A549 (cell line): ENCODE data around the gene SPTBN4. TPM values are rescaled to one million over a fixed set of nuclear protein-coding genes. Genes with fewer than 3 reads are reported as not detected.

Source experiments
- ATOH8 ChIP-seq: fragments of 250-450 bp; sonication (Bioruptor Pico); IDR thresholded peaks from 2 replicates; pipeline ENCODE4 v1.5.0; 2020; ENCODE audit warnings: low read depth, mild to moderate bottlenecking, moderate library complexity
- BHLHE40 ChIP-seq: IDR thresholded peaks from 2 replicates; pipeline ENCODE4 v1.6.1; 2012; ENCODE audit warnings: low read depth, low read length, inconsistent platforms
- CBX8 ChIP-seq: fragments of 200-600 bp; sonication (generic); IDR thresholded peaks from 2 replicates; pipeline ENCODE4 v1.6.1; 2016
- CTCF ChIP-seq: fragments of >200 bp; sonication (Bioruptor Twin); formaldehyde crosslinking; IDR thresholded peaks from 3 replicates; pipeline ENCODE4 v1.5.1; 2016
- EHF ChIP-seq: fragments of 250-450 bp; sonication (Bioruptor Pico); IDR thresholded peaks from 2 replicates; pipeline ENCODE4 v1.5.0; 2020; ENCODE audit warnings: mild to moderate bottlenecking
- FOSL2 ChIP-seq, 2 experiments: fragments of 450-650 bp in 1 of 2; fragments of >200 bp in 1 of 2; sonication (Bioruptor Twin) in 1 of 2; formaldehyde crosslinking; IDR thresholded peaks; 2 replicates each; pipeline versions ENCODE4 v1.5.0 to v1.6.1; 2016 to 2020; ENCODE audit warnings: mild to moderate bottlenecking in 1 of 2, moderate library complexity in 1 of 2
- GATA3 ChIP-seq: IDR thresholded peaks from 2 replicates; pipeline ENCODE4 v1.6.1; 2012; ENCODE audit warnings: borderline replicate concordance
- HDAC2 ChIP-seq: fragments of 200-600 bp; sonication (generic); IDR thresholded peaks from 2 replicates; pipeline ENCODE4 v1.6.1; 2016
- HMGXB4 ChIP-seq: fragments of 250-450 bp; sonication (Bioruptor Pico); IDR thresholded peaks from 2 replicates; pipeline ENCODE4 v1.5.0; 2021; ENCODE audit warnings: mild to moderate bottlenecking, moderate library complexity, borderline replicate concordance
- JUN ChIP-seq, 2 experiments: fragments of >200 bp; sonication (Bioruptor Twin); formaldehyde crosslinking; IDR thresholded peaks; 2 replicates in 1 of 2; 3 replicates in 1 of 2; pipeline ENCODE4 v1.6.1; 2016 to 2017
- JUNB ChIP-seq: fragments of >200 bp; sonication (Bioruptor Twin); formaldehyde crosslinking; IDR thresholded peaks from 2 replicates; pipeline ENCODE4 v1.6.1; 2016
- KDM5A ChIP-seq: fragments of 200-600 bp; sonication (generic); IDR thresholded peaks from 2 replicates; pipeline ENCODE4 v1.6.1; 2016; ENCODE audit warnings: antibody characterized with exemption, mild to moderate bottlenecking
- MAFK ChIP-seq: fragments of 450-650 bp; IDR thresholded peaks from 2 replicates; pipeline ENCODE4 v1.6.1; 2014; ENCODE audit not compliant: partially characterized antibody
- MAX ChIP-seq: IDR thresholded peaks from 2 replicates; pipeline ENCODE4 v1.6.1; 2012
- MAZ ChIP-seq: fragments of 150-350 bp; IDR thresholded peaks from 2 replicates; pipeline ENCODE4 v1.6.1; 2014; ENCODE audit warnings: antibody characterized with exemption, low read depth, low read length, borderline replicate concordance
- MYC ChIP-seq: IDR thresholded peaks from 2 replicates; pipeline ENCODE4 v1.6.1; 2012; ENCODE audit warnings: mild to moderate bottlenecking, inconsistent platforms, low read length, improper control_type of control experiment, borderline replicate concordance
- NPAS2 ChIP-seq: fragments of 250-450 bp; sonication (Bioruptor Pico); IDR thresholded peaks from 2 replicates; pipeline ENCODE4 v1.8.0; 2022; ENCODE audit warnings: mild to moderate bottlenecking, moderate library complexity, borderline replicate concordance
- NR3C1 ChIP-seq: fragments of >200 bp; sonication (Bioruptor Twin); formaldehyde crosslinking; IDR thresholded peaks from 3 replicates; pipeline ENCODE4 v1.6.1; 2017
- POLR2A ChIP-seq: IDR thresholded peaks from 2 replicates; pipeline ENCODE4 v1.6.1; 2012; ENCODE audit warnings: mild to moderate bottlenecking, low read length
- RFX5 ChIP-seq: fragments of 450-650 bp; IDR thresholded peaks from 2 replicates; pipeline ENCODE4 v1.7.1; 2014; ENCODE audit warnings: antibody characterized with exemption, mild to moderate bottlenecking, moderate library complexity
- RNF2 ChIP-seq: fragments of 200-600 bp; sonication (generic); IDR thresholded peaks from 2 replicates; pipeline ENCODE4 v1.6.1; 2016; ENCODE audit warnings: low read depth, mild to moderate bottlenecking, antibody characterized with exemption, moderate library complexity, borderline replicate concordance
- SREBF2 ChIP-seq: fragments of 450-650 bp; IDR thresholded peaks from 2 replicates; pipeline ENCODE4 v1.6.1; 2014; ENCODE audit warnings: mild to moderate bottlenecking, moderate library complexity
- TFCP2L1 ChIP-seq: fragments of 250-450 bp; sonication (Bioruptor Pico); IDR thresholded peaks from 2 replicates; pipeline ENCODE4 v1.5.0; 2021; ENCODE audit warnings: mild to moderate bottlenecking
- TP53 ChIP-seq: fragments of 250-450 bp; sonication (Bioruptor Pico); IDR thresholded peaks from 2 replicates; pipeline ENCODE4 v1.5.0; 2021; ENCODE audit warnings: mild to moderate bottlenecking, moderate library complexity
- polyA plus RNA-seq, 4 experiments: library from polyadenylated mRNA; depleted of rRNA in 3 of 4; stranded (reverse); fragments of >200 nt; fragmentation: RNase III in 1 of 4; extraction: RNeasy Plus Mini Kit Qiagen cat#74134 plus additional on column Dnase treatment in 1 of 4; gene quantifications; 2 replicates in 3 of 4; 3 replicates in 1 of 4; pipeline ENCODE4 v1.2.3, GENCODE V29; 2011 to 2017
- TF ChIP-seq, protein P1 (sequence below): fragments of 200-600 bp; sonication (generic); IDR thresholded peaks from 2 replicates; pipeline ENCODE4 v1.6.1; 2016; ENCODE audit warnings: antibody characterized with exemption, mild to moderate bottlenecking, moderate library complexity
- TF ChIP-seq, protein P2 (sequence below): IDR thresholded peaks from 2 replicates; pipeline ENCODE4 v1.6.1; 2012; ENCODE audit warnings: low read depth, borderline replicate concordance
- TF ChIP-seq, protein P3 (sequence below): fragments of >200 bp; sonication (Bioruptor Twin); formaldehyde crosslinking; IDR thresholded peaks from 2 replicates; pipeline ENCODE4 v1.6.1; 2016
- TF ChIP-seq, protein P4 (sequence below): fragments of >200 bp; sonication (Bioruptor Twin); formaldehyde crosslinking; IDR thresholded peaks from 3 replicates; pipeline ENCODE4 v1.6.1; 2016

The SPTBN4 gene
- polyA plus RNA-seq, 2 of the 4 experiments (the other 2 are of a cell fraction), result 1.4 to 2.2 TPM

- peak; percentile 98 for TF ChIP-seq HMGXB4 (CRISPR knock-in tag)
- no peak for TF ChIP-seq GATA3
- TF ChIP-seq EHF (CRISPR knock-in tag), result no peak
- TF ChIP-seq, protein P1, sequence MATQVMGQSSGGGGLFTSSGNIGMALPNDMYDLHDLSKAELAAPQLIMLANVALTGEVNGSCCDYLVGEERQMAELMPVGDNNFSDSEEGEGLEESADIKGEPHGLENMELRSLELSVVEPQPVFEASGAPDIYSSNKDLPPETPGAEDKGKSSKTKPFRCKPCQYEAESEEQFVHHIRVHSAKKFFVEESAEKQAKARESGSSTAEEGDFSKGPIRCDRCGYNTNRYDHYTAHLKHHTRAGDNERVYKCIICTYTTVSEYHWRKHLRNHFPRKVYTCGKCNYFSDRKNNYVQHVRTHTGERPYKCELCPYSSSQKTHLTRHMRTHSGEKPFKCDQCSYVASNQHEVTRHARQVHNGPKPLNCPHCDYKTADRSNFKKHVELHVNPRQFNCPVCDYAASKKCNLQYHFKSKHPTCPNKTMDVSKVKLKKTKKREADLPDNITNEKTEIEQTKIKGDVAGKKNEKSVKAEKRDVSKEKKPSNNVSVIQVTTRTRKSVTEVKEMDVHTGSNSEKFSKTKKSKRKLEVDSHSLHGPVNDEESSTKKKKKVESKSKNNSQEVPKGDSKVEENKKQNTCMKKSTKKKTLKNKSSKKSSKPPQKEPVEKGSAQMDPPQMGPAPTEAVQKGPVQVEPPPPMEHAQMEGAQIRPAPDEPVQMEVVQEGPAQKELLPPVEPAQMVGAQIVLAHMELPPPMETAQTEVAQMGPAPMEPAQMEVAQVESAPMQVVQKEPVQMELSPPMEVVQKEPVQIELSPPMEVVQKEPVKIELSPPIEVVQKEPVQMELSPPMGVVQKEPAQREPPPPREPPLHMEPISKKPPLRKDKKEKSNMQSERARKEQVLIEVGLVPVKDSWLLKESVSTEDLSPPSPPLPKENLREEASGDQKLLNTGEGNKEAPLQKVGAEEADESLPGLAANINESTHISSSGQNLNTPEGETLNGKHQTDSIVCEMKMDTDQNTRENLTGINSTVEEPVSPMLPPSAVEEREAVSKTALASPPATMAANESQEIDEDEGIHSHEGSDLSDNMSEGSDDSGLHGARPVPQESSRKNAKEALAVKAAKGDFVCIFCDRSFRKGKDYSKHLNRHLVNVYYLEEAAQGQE, result peak; percentile 74
- no peak for TF ChIP-seq MAFK
- TF ChIP-seq SREBF2, result no peak
- TF ChIP-seq MYC, result 0 out of 2 replicates have a peak, but pooled peaks have one; percentile 39
- TF ChIP-seq MAZ, result 0 out of 2 replicates have a peak, but pooled peaks have one; percentile 77
- TF ChIP-seq TFCP2L1 (CRISPR knock-in tag), result peak; percentile 83; the same call in 1 of the 2 replicates
- TF ChIP-seq, protein P2, sequence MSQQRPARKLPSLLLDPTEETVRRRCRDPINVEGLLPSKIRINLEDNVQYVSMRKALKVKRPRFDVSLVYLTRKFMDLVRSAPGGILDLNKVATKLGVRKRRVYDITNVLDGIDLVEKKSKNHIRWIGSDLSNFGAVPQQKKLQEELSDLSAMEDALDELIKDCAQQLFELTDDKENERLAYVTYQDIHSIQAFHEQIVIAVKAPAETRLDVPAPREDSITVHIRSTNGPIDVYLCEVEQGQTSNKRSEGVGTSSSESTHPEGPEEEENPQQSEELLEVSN, result 0 out of 2 replicates have a peak, but pooled peaks have one; percentile 13
- TF ChIP-seq POLR2A, result peak; percentile 99
- no peak; the same call in 1 of the 2 replicates for TF ChIP-seq JUNB
- TF ChIP-seq CBX8, result no peak
- TF ChIP-seq, protein P3, sequence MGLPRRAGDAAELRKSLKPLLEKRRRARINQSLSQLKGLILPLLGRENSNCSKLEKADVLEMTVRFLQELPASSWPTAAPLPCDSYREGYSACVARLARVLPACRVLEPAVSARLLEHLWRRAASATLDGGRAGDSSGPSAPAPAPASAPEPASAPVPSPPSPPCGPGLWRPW, result no peak
- no peak for TF ChIP-seq NPAS2 (CRISPR knock-in tag)
- TF ChIP-seq MAX, result peak; percentile 85; the same call in 1 of the 2 replicates
- TF ChIP-seq FOSL2 (IDR thresholded peaks at IDR 0.05), result peak; percentile 85
- TF ChIP-seq FOSL2 (CRISPR knock-in tag; IDR thresholded peaks at IDR 0.05), result peak; percentile 100
- TF ChIP-seq RNF2, result no peak
- TF ChIP-seq ATOH8 (CRISPR knock-in tag), result no peak
- TF ChIP-seq NR3C1, result no peak
- TF ChIP-seq JUN (IDR thresholded peaks at IDR 0.05), result peak; percentile 97 to 98
- TF ChIP-seq CTCF, result peak; percentile 100
- TF ChIP-seq KDM5A, result 0 out of 2 replicates have a peak, but pooled peaks have one; percentile 31
- no peak for TF ChIP-seq HDAC2
- TF ChIP-seq TP53 (CRISPR knock-in tag), result 0 out of 2 replicates have a peak, but pooled peaks have one; percentile 25
- TF ChIP-seq, protein P4, sequence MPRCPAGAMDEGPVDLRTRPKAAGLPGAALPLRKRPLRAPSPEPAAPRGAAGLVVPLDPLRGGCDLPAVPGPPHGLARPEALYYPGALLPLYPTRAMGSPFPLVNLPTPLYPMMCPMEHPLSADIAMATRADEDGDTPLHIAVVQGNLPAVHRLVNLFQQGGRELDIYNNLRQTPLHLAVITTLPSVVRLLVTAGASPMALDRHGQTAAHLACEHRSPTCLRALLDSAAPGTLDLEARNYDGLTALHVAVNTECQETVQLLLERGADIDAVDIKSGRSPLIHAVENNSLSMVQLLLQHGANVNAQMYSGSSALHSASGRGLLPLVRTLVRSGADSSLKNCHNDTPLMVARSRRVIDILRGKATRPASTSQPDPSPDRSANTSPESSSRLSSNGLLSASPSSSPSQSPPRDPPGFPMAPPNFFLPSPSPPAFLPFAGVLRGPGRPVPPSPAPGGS, result peak; percentile 99
- TF ChIP-seq RFX5, result peak; percentile 95
- peak; percentile 40; the same call in 1 of the 2 replicates for TF ChIP-seq BHLHE40
Measured at GRCh38 chr19:40425450-40426287, 41.1 kb upstream of the SPTBN4 start, which contains the start of gene SERTAD1 (continued).
